Peyer's patch (tissue), 4 donors: ENCODE data around the gene PLAAT2.

Experiments used
- POLR2A ChIP-seq, 2 donors: fragments of 450-650 bp; IDR thresholded peaks; one replicate each; pipeline ENCODE4 v1.5.1; 2017; ENCODE audit warnings: antibody characterized with exemption in 2 of 2, mild to moderate bottlenecking in 2 of 2, moderate library complexity in 2 of 2
- TF ChIP-seq, protein P1 (sequence below), 6 experiments: fragments of 450-650 bp in 4 of 6; fragments of 200-600 bp in 2 of 6; sonication (generic) in 1 of 6; IDR thresholded peaks; one replicate each; pipeline ENCODE4 v1.5.1; 2017 to 2019; ENCODE audit warnings: antibody characterized with exemption in 6 of 6, mild to moderate bottlenecking in 3 of 6, moderate library complexity in 1 of 6

GRCh38 chr11:63518548-63518947 lies 44.6 kb downstream of the PLAAT2 start:
- no peak for TF ChIP-seq POLR2A (IDR thresholded peaks at IDR 0.05)
- TF ChIP-seq, protein P1, sequence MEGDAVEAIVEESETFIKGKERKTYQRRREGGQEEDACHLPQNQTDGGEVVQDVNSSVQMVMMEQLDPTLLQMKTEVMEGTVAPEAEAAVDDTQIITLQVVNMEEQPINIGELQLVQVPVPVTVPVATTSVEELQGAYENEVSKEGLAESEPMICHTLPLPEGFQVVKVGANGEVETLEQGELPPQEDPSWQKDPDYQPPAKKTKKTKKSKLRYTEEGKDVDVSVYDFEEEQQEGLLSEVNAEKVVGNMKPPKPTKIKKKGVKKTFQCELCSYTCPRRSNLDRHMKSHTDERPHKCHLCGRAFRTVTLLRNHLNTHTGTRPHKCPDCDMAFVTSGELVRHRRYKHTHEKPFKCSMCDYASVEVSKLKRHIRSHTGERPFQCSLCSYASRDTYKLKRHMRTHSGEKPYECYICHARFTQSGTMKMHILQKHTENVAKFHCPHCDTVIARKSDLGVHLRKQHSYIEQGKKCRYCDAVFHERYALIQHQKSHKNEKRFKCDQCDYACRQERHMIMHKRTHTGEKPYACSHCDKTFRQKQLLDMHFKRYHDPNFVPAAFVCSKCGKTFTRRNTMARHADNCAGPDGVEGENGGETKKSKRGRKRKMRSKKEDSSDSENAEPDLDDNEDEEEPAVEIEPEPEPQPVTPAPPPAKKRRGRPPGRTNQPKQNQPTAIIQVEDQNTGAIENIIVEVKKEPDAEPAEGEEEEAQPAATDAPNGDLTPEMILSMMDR (IDR thresholded peaks at IDR 0.05), result no peak
